Erythroblast (primary cell): ENCODE data around the gene LLGL2.

ENCODE experiments used
- GATA1 ChIP-seq: IDR thresholded peaks from 2 replicates; pipeline ENCODE4 v1.6.1; 2011; ENCODE audit warnings: low read depth, mild to moderate bottlenecking, control low read depth, low read length, moderate library complexity
- POLR2A ChIP-seq: IDR thresholded peaks from 2 replicates; pipeline ENCODE4 v1.6.1; 2011; ENCODE audit warnings: mild to moderate bottlenecking, low read length

- no peak for TF ChIP-seq POLR2A
- TF ChIP-seq GATA1, result no peak
These were observed 34.5 kb downstream of the LLGL2 start for GRCh38 chr17:75559958-75560533.
